Measurements from ENCODE around the gene NCK2. TPM values are rescaled to one million over a fixed set of nuclear protein-coding genes. Genes with fewer than 3 reads are reported as not detected.

Gene NCK2
- total RNA-seq, 4 donors from 2014 or later = 59.8 to 130 (median 96.2) TPM

GRCh38 chr2:105741617-105742016 is 3.1 kb upstream of the NCK2 start:
- Histone ChIP-seq H3K36me3 (no peaks in the 10 kb centered on the region), H3K27me3 (no peaks in the 10 kb centered on the region), H3K4me1 (peaks cover 10 to 24% (median 16%) of the 10 kb centered on the region in 4 donors), H3K27ac (replicated peaks in 1 of 4) (no peak overlapping the region), H3K4me3 (no peak overlapping the region), H3K9me3 (no peaks in the 10 kb centered on the region)
- no peak for DNase-seq (ENCODE audit: extremely low spot score)
- TF ChIP-seq POLR2AphosphoS5 (IDR thresholded peaks at IDR 0.05) (no peak), POLR2A (IDR thresholded peaks at IDR 0.05; ENCODE audit: low read depth) (no peak), EP300 (IDR thresholded peaks at IDR 0.05) (no peak)
- intact Hi-C loops (cut with DNase I) = loop anchor here (10.0 kb wide), 1 partner anchor 323 kb away; a partner anchor contains a TSS
- 93% methylated on average over 4 of the region's 4 CpGs for WGBS

- Histone ChIP-seq H3K27me3 (no peaks in the 10 kb centered on the region), H3K36me3 (no peaks in the 10 kb centered on the region), H3K4me3 (peak overlapping the region; percentile 80 to 98 (median 94)), H3K9me3 (no peaks in the 10 kb centered on the region), H3K27ac (replicated peaks in 1 of 4) (peak overlapping the region; percentile 86 to 96 (median 92)), H3K4me1 (peaks cover 35 to 50% (median 42%) of the 10 kb centered on the region in 4 donors)
- no peak for DNase-seq (ENCODE audit: extremely low spot score)
- WGBS = 8% methylated on average over 14 of the region's 75 CpGs
- TF ChIP-seq POLR2AphosphoS5 (IDR thresholded peaks at IDR 0.05) (peak in 1 of 2 donors; percentile 13), EP300 (IDR thresholded peaks at IDR 0.05) (no peak), CTCF (IDR thresholded peaks at IDR 0.05) (no peak), POLR2A (IDR thresholded peaks at IDR 0.05; ENCODE audit: low read depth) (no peak)
- intact Hi-C loops (cut with DNase I) = loop anchor here (2.0 to 10.0 kb wide), 2 partner anchors 169 to 321 kb away; a partner anchor contains a TSS
Observed at GRCh38 chr2:105744091-105744908, 412 bp upstream of the NCK2 start.

- intact Hi-C loops (cut with DNase I) = loop anchor here (5.0 to 10.0 kb wide), 2 partner anchors 318 to 341 kb away; a partner anchor contains a TSS
- H3K9me3 ChIP-seq = no peaks in the 10 kb centered on the region
- H3K4me1 ChIP-seq = peaks cover 40 to 68% (median 51%) of the 10 kb centered on the region in 4 donors
- TF ChIP-seq POLR2A (IDR thresholded peaks at IDR 0.05; ENCODE audit: low read depth) (no peak), POLR2AphosphoS5 (IDR thresholded peaks at IDR 0.05) (no peak)
- no peak for DNase-seq (ENCODE audit: extremely low spot score)
- 51% methylated on average over 23 of the region's 23 CpGs for WGBS
- no peaks in the 10 kb centered on the region for H3K36me3 ChIP-seq
- peak overlapping the region; percentile 86 to 96 (median 90) for H3K27ac ChIP-seq (replicated peaks in 1 of 4)
- H3K4me3 ChIP-seq = peak overlapping the region; percentile 74 to 98 (median 94)
- no peaks in the 10 kb centered on the region for H3K27me3 ChIP-seq
Observed at GRCh38 chr2:105746177-105747080, 1.7 kb downstream of the NCK2 start.

GRCh38 chr2:105747254-105747894 is 2.7 kb downstream of the NCK2 start:
- TF ChIP-seq POLR2AphosphoS5 (IDR thresholded peaks at IDR 0.05) = no peak
- peak overlapping the region in 3 of 4 donors; percentile 74 to 98 (median 98) for H3K4me3 ChIP-seq
- no peaks in the 10 kb centered on the region for H3K27me3 ChIP-seq
- 77% methylated on average over 13 of the region's 13 CpGs for WGBS
- H3K36me3 ChIP-seq = no peaks in the 10 kb centered on the region
- peaks cover 40 to 75% (median 54%) of the 10 kb centered on the region in 4 donors for H3K4me1 ChIP-seq
- H3K27ac ChIP-seq (replicated peaks in 1 of 4) = peak overlapping the region in 3 of 4 donors; percentile 11 to 31 (median 17)
- no peak for DNase-seq (ENCODE audit: extremely low spot score)
- intact Hi-C loops (cut with DNase I) = loop anchor here (5.0 to 10.0 kb wide), 2 partner anchors 317 to 340 kb away; a partner anchor contains a TSS
- no peaks in the 10 kb centered on the region for H3K9me3 ChIP-seq

- no peak for TF ChIP-seq CTCF (IDR thresholded peaks at IDR 0.05)
- TF ChIP-seq POLR2A (IDR thresholded peaks at IDR 0.05; ENCODE audit: low read depth) = no peak
- no peak for TF ChIP-seq POLR2AphosphoS5 (IDR thresholded peaks at IDR 0.05)
- TF ChIP-seq EP300 (IDR thresholded peaks at IDR 0.05) = no peak
- Histone ChIP-seq H3K4me1 (peaks cover 40 to 78% (median 54%) of the 10 kb centered on the region in 4 donors), H3K27me3 (no peaks in the 10 kb centered on the region), H3K9me3 (no peaks in the 10 kb centered on the region), H3K36me3 (no peaks in the 10 kb centered on the region), H3K27ac (replicated peaks in 1 of 4) (peak overlapping the region in 3 of 4 donors; percentile 11 to 31 (median 17)), H3K4me3 (no peak overlapping the region)
- DNase-seq (ENCODE audit: extremely low spot score) = no peak
- 70% methylated on average over 4 of the region's 4 CpGs for WGBS
- intact Hi-C loops (cut with DNase I) = loop anchor here (5.0 to 10.0 kb wide), 2 partner anchors 317 to 339 kb away; a partner anchor contains a TSS
Observed at GRCh38 chr2:105747991-105748390, 3.3 kb downstream of the NCK2 start.
